ENCODE data around the gene RND3. TPM values are rescaled to one million over a fixed set of nuclear protein-coding genes. Genes with fewer than 3 reads are reported as not detected.

Gene RND3
- total RNA-seq, 1 experiment from 2014 or later, result not detected

GRCh38 chr2:150450765-150451164, 36.7 kb downstream of the RND3 start:
- no peak for DNase-seq
- Histone ChIP-seq H3K27ac (ENCODE audit: low read length) (no peak overlapping the region), H2AFZ (ENCODE audit: low read length) (no peak overlapping the region), H3K9me3 (ENCODE audit: low read length) (no peaks in the 10 kb centered on the region), H3K4me3 (ENCODE audit: low read length) (no peak overlapping the region), H3K9me2 (replicated peaks; ENCODE audit: insufficient read depth, low read length) (no peaks in the 10 kb centered on the region), H3K4me1 (ENCODE audit: low read length) (no peaks in the 10 kb centered on the region), H3K36me3 (ENCODE audit: insufficient read depth, low read length) (no peaks in the 10 kb centered on the region), H3K4me2 (ENCODE audit: low read depth, low read length, poor library complexity, severe bottlenecking) (no peak overlapping the region), H3K79me2 (ENCODE audit: low read length) (no peaks in the 10 kb centered on the region), H3K27me3 (ENCODE audit: low read length) (no peaks in the 10 kb centered on the region), H4K20me1 (ENCODE audit: insufficient read depth, low read depth, low read length) (no peaks in the 10 kb centered on the region), H3K9ac (ENCODE audit: low read length) (no peak overlapping the region)

- no peak overlapping the region for H3K9ac ChIP-seq (ENCODE audit: low read length)
- no peak overlapping the region for H3K4me2 ChIP-seq (ENCODE audit: low read depth, low read length, poor library complexity, severe bottlenecking)
- no peaks in the 10 kb centered on the region for H3K79me2 ChIP-seq (ENCODE audit: low read length)
- H3K4me3 ChIP-seq (ENCODE audit: low read length), result no peak overlapping the region
- H3K27me3 ChIP-seq (ENCODE audit: low read length), result no peaks in the 10 kb centered on the region
- H3K9me3 ChIP-seq (ENCODE audit: low read length), result peaks cover 2% of the 10 kb centered on the region; the same call in 1 of the 2 replicates
- DNase-seq, result no peak
- H4K20me1 ChIP-seq (ENCODE audit: insufficient read depth, low read depth, low read length), result no peaks in the 10 kb centered on the region
- no peaks in the 10 kb centered on the region for H3K9me2 ChIP-seq (replicated peaks; ENCODE audit: insufficient read depth, low read length)
- no peak overlapping the region for H2AFZ ChIP-seq (ENCODE audit: low read length)
- no peaks in the 10 kb centered on the region for H3K36me3 ChIP-seq (ENCODE audit: insufficient read depth, low read length)
- no peak overlapping the region for H3K27ac ChIP-seq (ENCODE audit: low read length)
- H3K4me1 ChIP-seq (ENCODE audit: low read length), result no peaks in the 10 kb centered on the region
These were observed 37.6 kb downstream of the RND3 start for GRCh38 chr2:150449856-150450255.

GRCh38 chr2:150445398-150445797, 42.1 kb downstream of the RND3 start:
- H3K36me3 ChIP-seq (ENCODE audit: insufficient read depth, low read length), result no peaks in the 10 kb centered on the region
- H3K4me3 ChIP-seq (ENCODE audit: low read length), result no peak overlapping the region
- no peak overlapping the region for H3K27ac ChIP-seq (ENCODE audit: low read length)
- H3K9me3 ChIP-seq (ENCODE audit: low read length), result peaks cover 4% of the 10 kb centered on the region; the same call in 1 of the 2 replicates
- H4K20me1 ChIP-seq (ENCODE audit: insufficient read depth, low read depth, low read length), result no peaks in the 10 kb centered on the region
- no peaks in the 10 kb centered on the region for H3K9me2 ChIP-seq (replicated peaks; ENCODE audit: insufficient read depth, low read length)
- H3K79me2 ChIP-seq (ENCODE audit: low read length), result no peaks in the 10 kb centered on the region
- H3K4me1 ChIP-seq (ENCODE audit: low read length), result no peaks in the 10 kb centered on the region
- no peak overlapping the region for H2AFZ ChIP-seq (ENCODE audit: low read length)
- no peaks in the 10 kb centered on the region for H3K27me3 ChIP-seq (ENCODE audit: low read length)
- DNase-seq, result no peak
- no peak overlapping the region for H3K4me2 ChIP-seq (ENCODE audit: low read depth, low read length, poor library complexity, severe bottlenecking)
- H3K9ac ChIP-seq (ENCODE audit: low read length), result no peak overlapping the region

- Histone ChIP-seq H3K9me3 (ENCODE audit: low read length) (peaks cover 4% of the 10 kb centered on the region; the same call in 1 of the 2 replicates), H4K20me1 (ENCODE audit: insufficient read depth, low read depth, low read length) (no peaks in the 10 kb centered on the region), H3K9me2 (replicated peaks; ENCODE audit: insufficient read depth, low read length) (no peaks in the 10 kb centered on the region), H3K36me3 (ENCODE audit: insufficient read depth, low read length) (no peaks in the 10 kb centered on the region), H3K27me3 (ENCODE audit: low read length) (no peaks in the 10 kb centered on the region), H3K4me3 (ENCODE audit: low read length) (no peak overlapping the region), H3K27ac (ENCODE audit: low read length) (no peak overlapping the region), H3K9ac (ENCODE audit: low read length) (no peak overlapping the region), H2AFZ (ENCODE audit: low read length) (no peak overlapping the region), H3K79me2 (ENCODE audit: low read length) (no peaks in the 10 kb centered on the region), H3K4me2 (ENCODE audit: low read depth, low read length, poor library complexity, severe bottlenecking) (no peak overlapping the region), H3K4me1 (ENCODE audit: low read length) (no peaks in the 10 kb centered on the region)
- no peak for DNase-seq
These were observed 45.0 kb downstream of the RND3 start for GRCh38 chr2:150442484-150442883.

- Histone ChIP-seq H4K20me1 (ENCODE audit: insufficient read depth, low read depth, low read length) (no peaks in the 10 kb centered on the region), H3K36me3 (ENCODE audit: insufficient read depth, low read length) (no peaks in the 10 kb centered on the region), H3K4me2 (ENCODE audit: low read depth, low read length, poor library complexity, severe bottlenecking) (no peak overlapping the region), H3K27me3 (ENCODE audit: low read length) (no peaks in the 10 kb centered on the region), H2AFZ (ENCODE audit: low read length) (no peak overlapping the region), H3K9me3 (ENCODE audit: low read length) (peaks cover 4% of the 10 kb centered on the region; the same call in 1 of the 2 replicates), H3K9me2 (replicated peaks; ENCODE audit: insufficient read depth, low read length) (no peaks in the 10 kb centered on the region), H3K79me2 (ENCODE audit: low read length) (no peaks in the 10 kb centered on the region), H3K4me3 (ENCODE audit: low read length) (no peak overlapping the region), H3K27ac (ENCODE audit: low read length) (no peak overlapping the region), H3K9ac (ENCODE audit: low read length) (no peak overlapping the region), H3K4me1 (ENCODE audit: low read length) (no peaks in the 10 kb centered on the region)
- DNase-seq, result no peak
These were observed 45.7 kb downstream of the RND3 start for GRCh38 chr2:150441784-150442183.

DNA sequence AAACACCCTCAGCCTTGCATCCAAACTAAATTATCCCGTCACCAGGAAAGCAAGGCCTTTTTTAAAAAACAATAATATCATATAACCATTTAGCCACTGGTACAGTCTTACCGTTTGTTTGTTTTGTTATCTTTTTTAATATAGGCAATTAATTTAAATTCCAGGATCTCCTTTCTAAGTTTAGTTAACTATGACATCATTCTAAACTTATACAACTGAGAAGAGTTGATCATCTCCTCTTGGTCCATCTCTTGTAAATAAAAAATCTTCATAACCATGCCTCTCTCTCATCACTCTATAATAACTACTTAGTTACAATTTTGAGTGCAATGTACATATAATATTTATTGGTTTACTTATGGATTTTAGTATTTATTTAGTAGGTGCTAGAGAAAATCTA, 46.2 kb downstream of the RND3 start:
- Histone ChIP-seq H2AFZ (ENCODE audit: low read length) (no peak overlapping the region), H3K9me2 (replicated peaks; ENCODE audit: insufficient read depth, low read length) (no peaks in the 10 kb centered on the region), H3K4me3 (ENCODE audit: low read length) (no peak overlapping the region), H3K27me3 (ENCODE audit: low read length) (no peaks in the 10 kb centered on the region), H3K9me3 (ENCODE audit: low read length) (peaks cover 4% of the 10 kb centered on the region; the same call in 1 of the 2 replicates), H4K20me1 (ENCODE audit: insufficient read depth, low read depth, low read length) (no peaks in the 10 kb centered on the region), H3K9ac (ENCODE audit: low read length) (no peak overlapping the region), H3K79me2 (ENCODE audit: low read length) (no peaks in the 10 kb centered on the region), H3K4me1 (ENCODE audit: low read length) (no peaks in the 10 kb centered on the region), H3K36me3 (ENCODE audit: insufficient read depth, low read length) (no peaks in the 10 kb centered on the region), H3K4me2 (ENCODE audit: low read depth, low read length, poor library complexity, severe bottlenecking) (no peak overlapping the region), H3K27ac (ENCODE audit: low read length) (no peak overlapping the region)
- no peak for DNase-seq

DNA sequence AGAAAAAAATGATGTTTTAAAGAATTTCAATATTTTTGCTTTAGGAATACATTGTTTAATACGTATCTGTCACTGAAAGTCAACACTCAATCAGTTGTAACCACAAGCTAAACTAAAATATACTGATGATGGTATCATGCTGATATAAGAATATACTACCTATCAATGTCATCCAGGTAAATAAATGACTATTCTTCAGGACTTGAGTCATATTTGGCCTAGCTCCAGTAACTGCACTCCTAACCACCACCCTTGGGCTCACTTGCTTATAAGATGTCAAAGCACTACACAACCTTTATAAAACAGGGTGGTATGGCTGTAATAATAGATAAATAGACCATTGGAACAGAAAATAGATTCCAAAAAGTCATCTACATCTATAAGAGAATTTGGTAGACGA, 48.8 kb downstream of the RND3 start:
- no peak overlapping the region for H3K9ac ChIP-seq (ENCODE audit: low read length)
- no peaks in the 10 kb centered on the region for H3K79me2 ChIP-seq (ENCODE audit: low read length)
- no peak for DNase-seq
- no peak overlapping the region for H3K27ac ChIP-seq (ENCODE audit: low read length)
- H3K9me3 ChIP-seq (ENCODE audit: low read length), result no peaks in the 10 kb centered on the region; the same call in none of the 2 replicates
- no peaks in the 10 kb centered on the region for H4K20me1 ChIP-seq (ENCODE audit: insufficient read depth, low read depth, low read length)
- no peak overlapping the region for H2AFZ ChIP-seq (ENCODE audit: low read length)
- H3K4me3 ChIP-seq (ENCODE audit: low read length), result no peak overlapping the region
- no peaks in the 10 kb centered on the region for H3K9me2 ChIP-seq (replicated peaks; ENCODE audit: insufficient read depth, low read length)
- H3K36me3 ChIP-seq (ENCODE audit: insufficient read depth, low read length), result no peaks in the 10 kb centered on the region
- H3K27me3 ChIP-seq (ENCODE audit: low read length), result no peaks in the 10 kb centered on the region
- no peak overlapping the region for H3K4me2 ChIP-seq (ENCODE audit: low read depth, low read length, poor library complexity, severe bottlenecking)
- no peaks in the 10 kb centered on the region for H3K4me1 ChIP-seq (ENCODE audit: low read length)

DNA sequence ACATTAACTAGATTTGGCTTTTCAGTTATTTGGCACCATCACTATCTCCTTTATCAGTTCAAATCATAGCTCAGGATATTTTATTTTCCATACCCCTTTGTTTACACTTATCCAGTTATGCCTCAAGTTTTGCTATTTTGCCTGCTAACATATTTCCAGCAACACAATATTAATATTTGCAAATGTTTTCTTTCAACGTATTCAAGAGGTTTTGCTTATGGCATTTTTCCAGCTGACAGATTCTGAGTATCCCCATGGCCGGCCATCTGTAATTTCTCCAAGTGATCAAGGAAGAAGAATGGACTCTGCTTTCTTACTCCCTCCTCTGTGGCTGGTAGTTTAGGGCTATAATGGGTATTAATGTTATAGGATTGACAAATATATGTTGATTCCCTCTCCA, 49.4 kb downstream of the RND3 start:
- Histone ChIP-seq H3K4me3 (ENCODE audit: low read length) (no peak overlapping the region), H3K4me2 (ENCODE audit: low read depth, low read length, poor library complexity, severe bottlenecking) (no peak overlapping the region), H3K36me3 (ENCODE audit: insufficient read depth, low read length) (no peaks in the 10 kb centered on the region), H3K79me2 (ENCODE audit: low read length) (no peaks in the 10 kb centered on the region), H3K9ac (ENCODE audit: low read length) (no peak overlapping the region), H3K9me2 (replicated peaks; ENCODE audit: insufficient read depth, low read length) (no peaks in the 10 kb centered on the region), H2AFZ (ENCODE audit: low read length) (no peak overlapping the region), H4K20me1 (ENCODE audit: insufficient read depth, low read depth, low read length) (no peaks in the 10 kb centered on the region), H3K27ac (ENCODE audit: low read length) (no peak overlapping the region), H3K4me1 (ENCODE audit: low read length) (no peaks in the 10 kb centered on the region), H3K27me3 (ENCODE audit: low read length) (no peaks in the 10 kb centered on the region), H3K9me3 (ENCODE audit: low read length) (no peaks in the 10 kb centered on the region; the same call in none of the 2 replicates)
- no peak for DNase-seq

DNA sequence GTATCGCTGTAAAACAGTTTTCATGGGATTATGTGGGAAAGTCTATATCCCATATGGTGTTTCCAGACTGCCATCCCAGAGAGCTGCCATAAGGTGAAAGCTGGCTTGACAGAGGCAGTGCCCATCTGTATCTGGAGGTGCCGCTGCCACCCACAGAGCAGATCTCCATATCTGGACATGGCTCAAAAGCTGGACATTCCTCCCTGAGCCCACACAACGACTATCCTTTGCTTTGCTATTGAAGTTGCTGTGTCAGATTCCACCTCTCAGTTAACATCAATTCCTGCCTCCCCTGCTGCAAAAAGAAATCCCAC, 55.2 kb downstream of the RND3 start:
- no peak overlapping the region for H3K4me3 ChIP-seq (ENCODE audit: low read length)
- DNase-seq, result no peak
- no peak overlapping the region for H3K9ac ChIP-seq (ENCODE audit: low read length)
- H3K36me3 ChIP-seq (ENCODE audit: insufficient read depth, low read length), result no peaks in the 10 kb centered on the region
- no peak overlapping the region for H2AFZ ChIP-seq (ENCODE audit: low read length)
- no peaks in the 10 kb centered on the region for H3K27me3 ChIP-seq (ENCODE audit: low read length)
- no peak overlapping the region for H3K27ac ChIP-seq (ENCODE audit: low read length)
- no peaks in the 10 kb centered on the region for H3K9me2 ChIP-seq (replicated peaks; ENCODE audit: insufficient read depth, low read length)
- H3K4me2 ChIP-seq (ENCODE audit: low read depth, low read length, poor library complexity, severe bottlenecking), result no peak overlapping the region
- H3K4me1 ChIP-seq (ENCODE audit: low read length), result no peaks in the 10 kb centered on the region
- H4K20me1 ChIP-seq (ENCODE audit: insufficient read depth, low read depth, low read length), result no peaks in the 10 kb centered on the region
- H3K9me3 ChIP-seq (ENCODE audit: low read length), result no peaks in the 10 kb centered on the region; the same call in 1 of the 2 replicates
- H3K79me2 ChIP-seq (ENCODE audit: low read length), result no peaks in the 10 kb centered on the region
